ENCODE data around the gene PLEKHD1.

Gene PLEKHD1

GRCh38 chr14:69522026-69522425, 37.5 kb downstream of the PLEKHD1 start:
- DNase-seq: no peak

- DNase-seq: no peak
These were observed 41.4 kb downstream of the PLEKHD1 start for GRCh38 chr14:69525896-69526295.

- DNase-seq: no peak
These were observed 43.1 kb downstream of the PLEKHD1 start for GRCh38 chr14:69527635-69528034.

GRCh38 chr14:69528143-69528542, 43.6 kb downstream of the PLEKHD1 start:
- no peak for DNase-seq

GRCh38 chr14:69528930-69529329, 44.4 kb downstream of the PLEKHD1 start:
- DNase-seq: no peak

GRCh38 chr14:69529563-69529962, 45.0 kb downstream of the PLEKHD1 start:
- DNase-seq: no peak

GRCh38 chr14:69530095-69530494, 45.6 kb downstream of the PLEKHD1 start:
- DNase-seq: no peak

- DNase-seq: no peak
These were observed 46.6 kb downstream of the PLEKHD1 start for GRCh38 chr14:69531135-69531534.

- no peak for DNase-seq
These were observed 48.2 kb downstream of the PLEKHD1 start for GRCh38 chr14:69532561-69533340.

GRCh38 chr14:69535230-69535848, 50.8 kb downstream of the PLEKHD1 start:
- DNase-seq: peak; percentile 26 to 40

- DNase-seq: no peak
These were observed 52.4 kb downstream of the PLEKHD1 start for GRCh38 chr14:69536971-69537370.

GRCh38 chr14:69537900-69538299, 53.4 kb downstream of the PLEKHD1 start:
- DNase-seq: no peak

- DNase-seq: no peak
These were observed 54.2 kb downstream of the PLEKHD1 start for GRCh38 chr14:69538766-69539165.

GRCh38 chr14:69539631-69540410, 55.3 kb downstream of the PLEKHD1 start:
- no peak for DNase-seq

- DNase-seq: no peak
These were observed 56.3 kb downstream of the PLEKHD1 start for GRCh38 chr14:69540654-69541335.

GRCh38 chr14:69542311-69542710, 57.8 kb downstream of the PLEKHD1 start:
- DNase-seq: no peak

- peak; percentile 45 to 61 for DNase-seq
These were observed 59.0 kb downstream of the PLEKHD1 start for GRCh38 chr14:69543341-69544115.

- DNase-seq: no peak
These were observed 63.3 kb downstream of the PLEKHD1 start for GRCh38 chr14:69547701-69548348.

GRCh38 chr14:69548566-69548965, 64.0 kb downstream of the PLEKHD1 start:
- no peak for DNase-seq

- no peak for DNase-seq
These were observed 67.0 kb downstream of the PLEKHD1 start for GRCh38 chr14:69551511-69551910.

- no peak for DNase-seq
These were observed 68.7 kb downstream of the PLEKHD1 start for GRCh38 chr14:69553252-69553651.

GRCh38 chr14:69554500-69554899, 70.0 kb downstream of the PLEKHD1 start:
- DNase-seq: no peak

All from Kasumi-1 (cell line).